ENCODE measurements around the gene PPP1R15A. TPM values are rescaled to one million over a fixed set of nuclear protein-coding genes. Genes with fewer than 3 reads are reported as not detected.

PPP1R15A gene
- total and polyA plus RNA-seq, 2 donors (not counting 3 experiments of a cell fraction or from before 2014, with no cell fraction given) = 42.3 to 67.4 TPM

DNA sequence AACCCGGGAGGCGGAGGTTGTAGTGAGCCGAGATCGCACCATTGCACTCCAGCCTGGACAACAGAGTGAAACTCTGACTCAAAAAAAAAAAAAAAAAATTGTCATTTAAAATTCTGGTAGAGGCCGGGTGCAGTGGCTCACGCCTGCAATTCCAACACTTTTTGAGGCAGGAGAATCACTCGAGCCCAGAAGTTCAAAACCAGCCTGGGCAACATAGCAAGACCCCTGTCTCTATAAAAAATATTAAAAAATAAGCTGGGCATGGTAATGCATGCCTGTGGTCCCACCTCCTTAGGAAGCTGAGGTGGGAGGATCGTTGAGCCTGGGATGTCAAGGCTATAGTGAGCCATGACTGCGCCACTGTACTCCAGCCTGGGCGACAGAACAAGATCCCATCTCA lies 34.1 kb downstream of the PPP1R15A start:
- H3K36me3 ChIP-seq (ENCODE audit: control insufficient read depth in 2 of 2, extremely low read depth in 1 of 2, insufficient read depth in 2 of 2, low read length in 2 of 2) = peaks cover 2 to 22% of the 10 kb centered on the region in 2 experiments
- no TSS peak for BruUV-seq (replicated peaks)
- H3K4me3 ChIP-seq (replicated peaks in 1 of 3; ENCODE audit: insufficient read depth in 1 of 3, low read depth in 1 of 3, low read length in 3 of 3) = no peak overlapping the region
- no peak for TF ChIP-seq MYC (IDR thresholded peaks at IDR 0.05; ENCODE audit: low read depth, low read length)
- no peak for TF ChIP-seq POLR2AphosphoS5 (IDR thresholded peaks at IDR 0.05; ENCODE audit: insufficient read depth, low read depth, low read length)
- TF ChIP-seq, protein P1, sequence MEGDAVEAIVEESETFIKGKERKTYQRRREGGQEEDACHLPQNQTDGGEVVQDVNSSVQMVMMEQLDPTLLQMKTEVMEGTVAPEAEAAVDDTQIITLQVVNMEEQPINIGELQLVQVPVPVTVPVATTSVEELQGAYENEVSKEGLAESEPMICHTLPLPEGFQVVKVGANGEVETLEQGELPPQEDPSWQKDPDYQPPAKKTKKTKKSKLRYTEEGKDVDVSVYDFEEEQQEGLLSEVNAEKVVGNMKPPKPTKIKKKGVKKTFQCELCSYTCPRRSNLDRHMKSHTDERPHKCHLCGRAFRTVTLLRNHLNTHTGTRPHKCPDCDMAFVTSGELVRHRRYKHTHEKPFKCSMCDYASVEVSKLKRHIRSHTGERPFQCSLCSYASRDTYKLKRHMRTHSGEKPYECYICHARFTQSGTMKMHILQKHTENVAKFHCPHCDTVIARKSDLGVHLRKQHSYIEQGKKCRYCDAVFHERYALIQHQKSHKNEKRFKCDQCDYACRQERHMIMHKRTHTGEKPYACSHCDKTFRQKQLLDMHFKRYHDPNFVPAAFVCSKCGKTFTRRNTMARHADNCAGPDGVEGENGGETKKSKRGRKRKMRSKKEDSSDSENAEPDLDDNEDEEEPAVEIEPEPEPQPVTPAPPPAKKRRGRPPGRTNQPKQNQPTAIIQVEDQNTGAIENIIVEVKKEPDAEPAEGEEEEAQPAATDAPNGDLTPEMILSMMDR (IDR thresholded peaks at IDR 0.05; ENCODE audit: extremely low read depth in 1 of 2, insufficient read depth in 1 of 2, low read depth in 1 of 2, low read length in 2 of 2) = no peak
- no peak overlapping the region for H3K27ac ChIP-seq (ENCODE audit: insufficient read depth, low read depth, low read length)
- dilution Hi-C loops (cut with MboI; ENCODE audit: extremely low pct_ligation_motif_present, low sequenced_read_pairs) (no loop called here), intact Hi-C loops (cut with micrococcal nuclease) (no loop called here)
- FAIRE-seq (no peak), DNase-seq (ENCODE audit: low read depth, low spot score) (no peak)
- H2AFZ ChIP-seq (ENCODE audit: low read depth, low read length) = no peak overlapping the region
- POLR2A ChIA-PET = no interaction called here
- H3K79me2 ChIP-seq (ENCODE audit: control insufficient read depth, insufficient read depth, low read length) = peaks cover 6% of the 10 kb centered on the region
- no peaks in the 10 kb centered on the region for H4K20me1 ChIP-seq (replicated peaks; ENCODE audit: control insufficient read depth, extremely low read depth, insufficient read depth, low read length)
- no peak overlapping the region for H3K9ac ChIP-seq (replicated peaks; ENCODE audit: extremely low read depth, insufficient read depth, low read length)
- peaks cover 3% of the 10 kb centered on the region for H3K4me1 ChIP-seq (ENCODE audit: control insufficient read depth, extremely low read depth, insufficient read depth, low read length)
- no peak overlapping the region for H3K4me2 ChIP-seq (ENCODE audit: insufficient read depth, low read length)
- no peaks in the 10 kb centered on the region for H3K27me3 ChIP-seq (ENCODE audit: control insufficient read depth in 2 of 2, insufficient read depth in 2 of 2, low read length in 2 of 2)
- H3K9me1 ChIP-seq (replicated peaks; ENCODE audit: control insufficient read depth, extremely low read depth, insufficient read depth, low read length) = no peaks in the 10 kb centered on the region
- CTCF ChIA-PET = interaction anchor here (0.8 kb wide), 1 partner anchor 64 kb away, joined by 4 read pairs; no protein-coding TSS in a partner anchor
- no peaks in the 10 kb centered on the region for H3K9me3 ChIP-seq (replicated peaks; ENCODE audit: control insufficient read depth, insufficient read depth, low read length)

DNA sequence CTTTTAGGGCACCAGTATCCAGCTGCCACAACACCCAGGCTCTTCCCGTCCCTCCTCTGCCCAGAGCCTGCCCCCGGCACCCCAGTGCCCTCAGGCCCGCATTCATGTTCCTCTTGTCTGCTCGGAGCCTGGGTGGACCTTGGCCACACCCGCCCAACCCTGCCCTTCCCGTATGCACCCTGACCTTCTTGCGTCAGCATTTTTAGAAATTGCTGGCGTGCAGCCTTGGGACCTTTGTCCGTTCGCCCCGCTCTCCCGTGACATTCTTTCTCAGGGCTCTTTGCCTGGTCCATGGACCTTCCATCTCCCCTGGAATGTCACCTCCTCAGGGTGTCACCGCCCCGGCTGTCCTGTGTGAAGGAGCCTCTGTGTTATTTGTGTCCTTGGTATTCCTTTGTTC lies 35.5 kb downstream of the PPP1R15A start:
- peaks cover under 1% of the 10 kb centered on the region for H3K79me2 ChIP-seq (ENCODE audit: control insufficient read depth, insufficient read depth, low read length)
- TF ChIP-seq JUN (IDR thresholded peaks at IDR 0.05; ENCODE audit: borderline replicate concordance, insufficient read depth, insufficient read length, low read depth) (no peak), FOS (IDR thresholded peaks at IDR 0.05; ENCODE audit: borderline replicate concordance, insufficient read depth, low read length) (no peak), GATA2 (IDR thresholded peaks at IDR 0.05; ENCODE audit: insufficient read depth, insufficient read length, low read depth, low read length) (no peak), MYC (IDR thresholded peaks at IDR 0.05; ENCODE audit: low read depth, low read length) (no peak), POLR2AphosphoS5 (IDR thresholded peaks at IDR 0.05; ENCODE audit: insufficient read depth, low read depth, low read length) (no peak), EZH2 (IDR thresholded peaks at IDR 0.05; ENCODE audit: borderline replicate concordance, low read depth, low read length, severe bottlenecking) (no peak), POLR2A (IDR thresholded peaks at IDR 0.05; ENCODE audit: low read depth, low read length) (no peak)
- TF ChIP-seq, protein P1 (IDR thresholded peaks at IDR 0.05; ENCODE audit: extremely low read depth in 1 of 2, insufficient read depth in 1 of 2, low read depth in 1 of 2, low read length in 2 of 2) = no peak
- TF ChIP-seq, protein P2, sequence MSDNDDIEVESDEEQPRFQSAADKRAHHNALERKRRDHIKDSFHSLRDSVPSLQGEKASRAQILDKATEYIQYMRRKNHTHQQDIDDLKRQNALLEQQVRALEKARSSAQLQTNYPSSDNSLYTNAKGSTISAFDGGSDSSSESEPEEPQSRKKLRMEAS (IDR thresholded peaks at IDR 0.05; ENCODE audit: insufficient read depth, insufficient read length) = no peak
- no peak for FAIRE-seq
- H3K9me1 ChIP-seq (replicated peaks; ENCODE audit: control insufficient read depth, extremely low read depth, insufficient read depth, low read length) = no peaks in the 10 kb centered on the region
- H4K20me1 ChIP-seq (replicated peaks; ENCODE audit: control insufficient read depth, extremely low read depth, insufficient read depth, low read length) = no peaks in the 10 kb centered on the region
- H3K9ac ChIP-seq (replicated peaks; ENCODE audit: extremely low read depth, insufficient read depth, low read length) = no peak overlapping the region
- DNase-seq (ENCODE audit: low read depth, low spot score) = no peak
- dilution Hi-C loops (cut with MboI; ENCODE audit: extremely low pct_ligation_motif_present, low sequenced_read_pairs) = no loop called here
- no peak overlapping the region for H3K27ac ChIP-seq (ENCODE audit: insufficient read depth, low read depth, low read length)
- H3K27me3 ChIP-seq (ENCODE audit: control insufficient read depth in 2 of 2, insufficient read depth in 2 of 2, low read length in 2 of 2) = no peaks in the 10 kb centered on the region
- POLR2A ChIA-PET = interaction anchor here (0.7 kb wide), 1 partner anchor 64 kb away, joined by 7 read pairs; no protein-coding TSS in a partner anchor
- CTCF ChIA-PET = no interaction called here
- no TSS peak for BruUV-seq (replicated peaks)
- intact Hi-C loops (cut with micrococcal nuclease) = no loop called here
- no peak overlapping the region for H2AFZ ChIP-seq (ENCODE audit: low read depth, low read length)
- H3K4me3 ChIP-seq (replicated peaks in 1 of 3; ENCODE audit: insufficient read depth in 1 of 3, low read depth in 1 of 3, low read length in 3 of 3) = no peak overlapping the region
- no peaks in the 10 kb centered on the region for H3K9me3 ChIP-seq (replicated peaks; ENCODE audit: control insufficient read depth, insufficient read depth, low read length)
- peaks cover 3% of the 10 kb centered on the region for H3K4me1 ChIP-seq (ENCODE audit: control insufficient read depth, extremely low read depth, insufficient read depth, low read length)
- H3K4me2 ChIP-seq (ENCODE audit: insufficient read depth, low read length) = no peak overlapping the region
- peaks cover 4 to 26% of the 10 kb centered on the region in 2 experiments for H3K36me3 ChIP-seq (ENCODE audit: control insufficient read depth in 2 of 2, extremely low read depth in 1 of 2, insufficient read depth in 2 of 2, low read length in 2 of 2)

Data from endothelial cell of umbilical vein (primary cell).